NCI-H446 treated with DMSO at 0.1 percent for 48 hours (cell line): ENCODE measurements around the gene ABCA3.
"Not testable (repeated sequence)": the region's sequence is repeated elsewhere in the genome, so short reads cannot be mapped to it uniquely, and the experiment has no call there.

Source experiments
- DNase-seq: peaks from one replicate; lab custom pipeline; 2025; lab: John Stamatoyannopoulos, UW

Gene ABCA3

GRCh38 chr16:2340564-2341455 lies at the start of gene ABCA3:
TSS of gene ABCA3 (minus strand) at chr16:2340728. CDS start at chr16:2326466, 14,262 bp downstream.
- DNase-seq: peak; percentile 80

GRCh38 chr16:2388875-2389433 lies 48.4 kb upstream of the ABCA3 start:
- DNase-seq: no peak

- no peak for DNase-seq
Observed at GRCh38 chr16:2388139-2388874, 47.8 kb upstream of the ABCA3 start.

- no peak for DNase-seq
Observed at GRCh38 chr16:2386990-2387389, 46.5 kb upstream of the ABCA3 start.

- DNase-seq: not testable (repeated sequence)
Observed at GRCh38 chr16:2385982-2386381, 45.5 kb upstream of the ABCA3 start.

GRCh38 chr16:2385190-2385836 lies 44.8 kb upstream of the ABCA3 start:
- no peak for DNase-seq

- no peak for DNase-seq
Observed at GRCh38 chr16:2384426-2384825, 43.9 kb upstream of the ABCA3 start.

GRCh38 chr16:2383501-2383900 lies 43.0 kb upstream of the ABCA3 start:
- DNase-seq: no peak

- no peak for DNase-seq
Observed at GRCh38 chr16:2374644-2375043, 34.1 kb upstream of the ABCA3 start.

- DNase-seq: no peak
Observed at GRCh38 chr16:2373176-2373575, 32.6 kb upstream of the ABCA3 start.

GRCh38 chr16:2372684-2373083 lies 32.2 kb upstream of the ABCA3 start:
- no peak for DNase-seq

- no peak for DNase-seq
Observed at GRCh38 chr16:2371421-2371820, 30.9 kb upstream of the ABCA3 start.

- no peak for DNase-seq
Observed at GRCh38 chr16:2370721-2371120, 30.2 kb upstream of the ABCA3 start.

- DNase-seq: no peak
Observed at GRCh38 chr16:2366660-2367309, 26.3 kb upstream of the ABCA3 start.

- DNase-seq: no peak
Observed at GRCh38 chr16:2365397-2366294, 25.1 kb upstream of the ABCA3 start.

- no peak for DNase-seq
Observed at GRCh38 chr16:2364638-2365210, 24.2 kb upstream of the ABCA3 start.

GRCh38 chr16:2362218-2362617 lies 21.7 kb upstream of the ABCA3 start:
- DNase-seq: no peak

GRCh38 chr16:2361129-2361528 lies 20.6 kb upstream of the ABCA3 start:
- no peak for DNase-seq

GRCh38 chr16:2359919-2360318 lies 19.4 kb upstream of the ABCA3 start:
- DNase-seq: no peak

- no peak for DNase-seq
Observed at GRCh38 chr16:2358811-2359210, 18.3 kb upstream of the ABCA3 start.
